K562 (cell line): Measurements from ENCODE around the gene KIAA1614. TPM values are rescaled to one million over a fixed set of nuclear protein-coding genes. Genes with fewer than 3 reads are reported as not detected.

Experiments used
- CXXC5 ChIP-seq: fragments of 250-450 bp; sonication (Bioruptor Pico); IDR thresholded peaks from 2 replicates; pipeline ENCODE4 v1.8.0; 2022; ENCODE audit warnings: inconsistent platforms, mild to moderate bottlenecking, moderate library complexity
- ETS2 ChIP-seq: IDR thresholded peaks from 2 replicates; pipeline ENCODE4 v1.6.1; 2016; ENCODE audit warnings: borderline replicate concordance, missing genetic modification characterization, mild to moderate bottlenecking, moderate library complexity, missing compliant biosample characterization; ENCODE audit not compliant: poor library complexity, severe bottlenecking
- GATAD2A ChIP-seq: fragments of 450-650 bp; IDR thresholded peaks from 2 replicates; pipeline ENCODE4 v1.6.1; 2017
- JUND ChIP-seq, 2 experiments: IDR thresholded peaks; 2 replicates in 1 of 2; 3 replicates in 1 of 2; pipeline ENCODE4 v1.6.1; 2011; ENCODE audit warnings: borderline replicate concordance in 2 of 2, low read depth in 2 of 2, low read length in 2 of 2, improper control_type of control experiment in 1 of 2, missing biosample characterization in 1 of 2, missing genetic modification characterization in 1 of 2, missing genetic modification reagents in 1 of 2
- L3MBTL2 ChIP-seq: fragments of 450-650 bp; IDR thresholded peaks from 2 replicates; pipeline ENCODE4 v1.6.1; 2016; ENCODE audit warnings: mild to moderate bottlenecking, moderate library complexity
- PTRF ChIP-seq: fragments of 450-650 bp; IDR thresholded peaks from 2 replicates; pipeline ENCODE4 v1.6.1; 2016; ENCODE audit warnings: mild to moderate bottlenecking, missing genetic modification characterization, missing compliant biosample characterization
- RAD21 ChIP-seq, 2 experiments: fragments of 250-450 bp in 1 of 2; fragments of 450-650 bp in 1 of 2; sonication (Bioruptor Pico) in 1 of 2; formaldehyde crosslinking in 1 of 2; IDR thresholded peaks in 1 of 2; conservative IDR thresholded peaks in 1 of 2; 2 replicates each; pipeline versions ENCODE4 v1.4.0 to v1.8.0; 2020 to 2022; ENCODE audit warnings: mild to moderate bottlenecking in 2 of 2, moderate library complexity in 1 of 2
- TAF15 ChIP-seq: fragments of 200-400 bp; formaldehyde crosslinking; IDR thresholded peaks from 2 replicates; pipeline ENCODE4 v1.6.1; 2017; ENCODE audit warnings: mild to moderate bottlenecking, low read depth, low read length, moderate library complexity
- ZMIZ1 ChIP-seq, 2 experiments: fragments of 150-350 bp in 1 of 2; IDR thresholded peaks; 2 replicates each; pipeline ENCODE4 v1.6.1; 2012 to 2016; ENCODE audit warnings: low read depth in 2 of 2, low read length in 2 of 2, mild to moderate bottlenecking in 1 of 2, moderate library complexity in 1 of 2
- ZNF324 ChIP-seq: fragments of 250-450 bp; sonication (Bioruptor Pico); IDR thresholded peaks from 2 replicates; pipeline ENCODE4 v1.4.0; 2020; ENCODE audit warnings: mild to moderate bottlenecking
- ZNF592 ChIP-seq: fragments of 450-650 bp; IDR thresholded peaks from 2 replicates; pipeline ENCODE4 v1.6.1; 2017; ENCODE audit warnings: antibody characterized with exemption, mild to moderate bottlenecking
- polyA plus RNA-seq, 8 experiments: library from polyadenylated mRNA; depleted of rRNA in 4 of 8; stranded (reverse) in 5 of 8; unstranded in 3 of 8; fragments of >200 nt; fragmentation: Nextera tagmentation in 2 of 8; fragmentation: Illumina TruSeq in 1 of 8; extraction: Ambion mirVana in 2 of 8; extraction: Trizol in 1 of 8; gene quantifications; 2 replicates each; pipeline versions ENCODE4 v1.2.1 to v1.2.3, GENCODE V29; 2011 to 2014; ENCODE audit warnings: inconsistent platforms in 1 of 8, missing spikeins in 1 of 8
- total RNA-seq, 7 experiments: library from RNA; depleted of rRNA in 6 of 7; stranded (reverse); fragments of >200 nt in 6 of 7; fragmentation: Illumina TruSeq in 2 of 7; extraction: Trizol in 2 of 7; gene quantifications; 2 replicates each; pipeline versions ENCODE4 v1.2.1 to v1.2.3, GENCODE V29; 2011 to 2021; ENCODE audit warnings: low replicate concordance in 1 of 7

KIAA1614 gene
- total and polyA plus RNA-seq, 9 of the 15 experiments (the other 6 are each of a cell fraction or from before 2014, with no cell fraction given) = 0.01 to 1.1 (median 0.15) TPM; not detected in 1

- TF ChIP-seq ZMIZ1 (IDR thresholded peaks at IDR 0.05; ENCODE audit: low read depth in 2 of 2, low read length in 2 of 2) (no peak), ZNF592 (peak; percentile 58; the same call in 1 of the 2 replicates), JUND (IDR thresholded peaks at IDR 0.05; ENCODE audit: borderline replicate concordance, low read depth, low read length) (no peak), JUND (tag; IDR thresholded peaks at IDR 0.05; ENCODE audit: borderline replicate concordance, low read depth, low read length) (peak; percentile 9; the same call in 1 of the 3 replicates), TAF15 (no peak), CXXC5 (0 out of 2 replicates have a peak, but pooled peaks have one; percentile 23), RAD21 (CRISPR knock-in tag; conservative IDR thresholded peaks at IDR 0.05 in 1 of 2, IDR thresholded peaks at IDR 0.05 in 1 of 2) (no peak), L3MBTL2 (no peak), ZNF324 (CRISPR knock-in tag) (no peak), ETS2 (tag) (no peak), PTRF (no peak), GATAD2A (0 out of 2 replicates have a peak, but pooled peaks have one; percentile 56)
Measured at GRCh38 chr1:180926164-180926981, 13.7 kb downstream of the KIAA1614 start (continued).
